Erythroblast (primary cell): ENCODE measurements around the gene CHEK2.

Source experiments
- GATA1 ChIP-seq: IDR thresholded peaks from 2 replicates; pipeline ENCODE4 v1.6.1; 2011; ENCODE audit warnings: low read depth, mild to moderate bottlenecking, control low read depth, low read length, moderate library complexity
- POLR2A ChIP-seq: IDR thresholded peaks from 2 replicates; pipeline ENCODE4 v1.6.1; 2011; ENCODE audit warnings: mild to moderate bottlenecking, low read length

GRCh38 chr22:28670756-28671155, 70.9 kb downstream of the CHEK2 start:
- no peak for TF ChIP-seq POLR2A
- no peak for TF ChIP-seq GATA1
